ENCODE results near the gene CLDND2. TPM values are rescaled to one million over a fixed set of nuclear protein-coding genes. Genes with fewer than 3 reads are reported as not detected.
A peak's percentile ranks its signal among the peaks of the same experiment; 100 is the strongest.

CLDND2 gene
- total RNA-seq, 4 donors from 2014 or later: not detected

GRCh38 chr19:51329411-51329810 lies 39.4 kb downstream of the CLDND2 start:
- 70 to 84% methylated on average over 3 to 5 of the region's 5 CpGs for WGBS, 2 donors (ENCODE audit: low coverage in 1 of 2)
- H3K4me1 ChIP-seq: peaks cover 0 to 13% (median 6%) of the 10 kb centered on the region in 4 donors
- H3K4me3 ChIP-seq: no peak overlapping the region
- H3K27ac ChIP-seq: no peak overlapping the region
- TF ChIP-seq EP300 (IDR thresholded peaks at IDR 0.05; ENCODE audit: low read depth) (no peak), CTCF (IDR thresholded peaks at IDR 0.05) (no peak), POLR2A (IDR thresholded peaks at IDR 0.05) (no peak), POLR2AphosphoS5 (IDR thresholded peaks at IDR 0.05) (no peak)
- no peaks in the 10 kb centered on the region for H3K36me3 ChIP-seq
- H3K9me3 ChIP-seq: no peaks in the 10 kb centered on the region
- in situ Hi-C loops (cut with MboI; ENCODE audit: low pct_ligation_motif_present in 1 of 4, low pct_unique_long_range_greater_than_20kb in 1 of 4, low sequenced_read_pairs in 3 of 4): loop anchor here in 1 of 4 donors (25.0 kb wide), 1 partner anchor 108 kb away; no protein-coding TSS in a partner anchor
- H3K27me3 ChIP-seq: peaks cover 40% of the 10 kb centered on the region
- intact Hi-C loops (cut with DNase I; ENCODE audit: low total_unique reads): no loop called here
- DNase-seq: no peak

- Histone ChIP-seq H3K27ac (no peak overlapping the region), H3K9me3 (no peaks in the 10 kb centered on the region), H3K27me3 (peaks cover 40% of the 10 kb centered on the region), H3K4me1 (peaks cover 0 to 13% (median 6%) of the 10 kb centered on the region in 4 donors), H3K4me3 (peak overlapping the region in 1 of 4 donors; percentile 36), H3K36me3 (no peaks in the 10 kb centered on the region)
- 20% methylated on average over 71 of the region's 75 CpGs; no CpG with 5 or more reads in 1 of the 2 donors for WGBS, 2 donors (ENCODE audit: low coverage in 1 of 2)
- peak; percentile 43 for DNase-seq
- TF ChIP-seq POLR2AphosphoS5 (IDR thresholded peaks at IDR 0.05) (no peak), POLR2A (IDR thresholded peaks at IDR 0.05) (no peak), CTCF (IDR thresholded peaks at IDR 0.05) (no peak), EP300 (IDR thresholded peaks at IDR 0.05; ENCODE audit: low read depth) (no peak)
- in situ Hi-C loops (cut with MboI; ENCODE audit: low pct_ligation_motif_present in 1 of 4, low pct_unique_long_range_greater_than_20kb in 1 of 4, low sequenced_read_pairs in 3 of 4) (loop anchor here in 1 of 4 donors (25.0 kb wide), 1 partner anchor 110 kb away; no protein-coding TSS in a partner anchor), intact Hi-C loops (cut with DNase I; ENCODE audit: low total_unique reads) (no loop called here)
Observed at GRCh38 chr19:51327066-51328001, 41.5 kb downstream of the CLDND2 start.

- H3K4me1 ChIP-seq: peaks cover 0 to 13% (median 6%) of the 10 kb centered on the region in 4 donors
- H3K9me3 ChIP-seq: no peaks in the 10 kb centered on the region
- peaks cover 40% of the 10 kb centered on the region for H3K27me3 ChIP-seq
- TF ChIP-seq EP300 (IDR thresholded peaks at IDR 0.05; ENCODE audit: low read depth) (no peak), POLR2AphosphoS5 (IDR thresholded peaks at IDR 0.05) (no peak), CTCF (IDR thresholded peaks at IDR 0.05) (no peak), POLR2A (IDR thresholded peaks at IDR 0.05) (no peak)
- DNase-seq: no peak
- no peaks in the 10 kb centered on the region for H3K36me3 ChIP-seq
- 36% methylated on average over 13 of the region's 36 CpGs; no CpG with 5 or more reads in 1 of the 2 donors for WGBS, 2 donors (ENCODE audit: low coverage in 1 of 2)
- intact Hi-C loops (cut with DNase I; ENCODE audit: low total_unique reads) (no loop called here), in situ Hi-C loops (cut with MboI; ENCODE audit: low pct_ligation_motif_present in 1 of 4, low pct_unique_long_range_greater_than_20kb in 1 of 4, low sequenced_read_pairs in 3 of 4) (loop anchor here in 1 of 4 donors (25.0 kb wide), 1 partner anchor 111 kb away; no protein-coding TSS in a partner anchor)
- H3K4me3 ChIP-seq: no peak overlapping the region
- H3K27ac ChIP-seq: no peak overlapping the region
Observed at GRCh38 chr19:51326216-51327065, 42.4 kb downstream of the CLDND2 start.

Data from transverse colon (tissue), 4 donors.